NCI-H524 (cell line): ENCODE measurements around the gene CFH.
"Not testable (repeated sequence)": the region's sequence is repeated elsewhere in the genome, so short reads cannot be mapped to it uniquely, and the experiment has no call there.

ENCODE experiments used
- DNase-seq, 2 experiments: peaks; one replicate each; lab custom pipeline; 2025; lab: John Stamatoyannopoulos, UW

The CFH gene

DNA sequence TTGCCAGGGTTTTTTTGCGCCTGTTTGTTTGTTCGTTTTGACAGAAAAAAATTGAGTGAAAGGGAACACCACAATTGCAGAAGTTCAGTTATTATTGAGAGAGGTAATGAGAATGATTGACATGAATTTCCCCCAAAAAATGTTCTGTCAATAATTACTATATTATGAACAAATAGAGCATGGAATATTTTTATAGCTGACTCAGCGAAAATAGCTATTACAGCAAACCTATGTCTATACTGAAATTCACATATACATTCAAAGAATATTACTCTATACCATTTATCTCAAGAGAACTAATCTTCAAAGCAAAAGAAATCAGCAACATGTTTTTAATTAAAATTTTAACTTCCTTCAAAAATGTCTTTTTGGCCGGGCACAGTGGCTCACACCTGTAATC, 118.0 kb downstream of the CFH start:
- not testable (repeated sequence) for DNase-seq

DNA sequence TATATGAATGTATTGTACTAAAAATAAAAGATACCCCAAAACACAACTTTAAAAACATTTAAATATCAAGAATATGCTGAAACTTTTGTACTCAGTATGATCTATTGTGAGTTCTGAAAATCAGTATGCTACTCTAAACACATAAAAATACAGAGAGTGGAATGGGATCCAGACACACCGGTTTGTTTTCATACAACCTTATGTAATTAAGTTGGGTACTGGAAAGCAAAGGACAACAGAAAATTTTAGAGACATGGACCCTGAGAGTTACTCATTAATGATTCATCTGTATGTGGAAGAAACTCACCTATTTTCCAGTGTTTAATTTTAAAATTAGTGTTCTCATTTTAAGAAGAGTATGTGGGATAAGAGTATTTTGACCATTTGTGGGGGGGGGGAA, 121.9 kb downstream of the CFH start:
- no peak for DNase-seq

DNA sequence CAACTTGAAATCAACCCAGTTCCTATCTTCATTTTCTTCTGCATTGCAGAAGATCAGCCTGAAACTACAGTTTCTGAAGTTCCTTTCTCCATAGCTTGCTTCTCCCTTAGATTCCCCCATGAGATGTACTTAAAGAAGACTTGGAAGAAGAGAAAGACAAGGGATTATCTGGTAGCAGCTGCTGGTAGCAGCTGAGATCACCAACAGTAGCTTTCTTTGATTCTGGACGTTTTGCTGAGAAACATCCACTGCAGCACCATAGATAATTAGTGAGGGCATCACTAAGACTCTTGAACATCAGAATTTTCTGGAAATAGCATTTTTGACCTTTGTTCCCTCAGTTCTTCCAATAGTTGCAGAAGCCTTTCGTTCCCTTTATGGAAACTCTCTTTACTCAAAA, 122.3 kb downstream of the CFH start:
- DNase-seq = no peak

DNA sequence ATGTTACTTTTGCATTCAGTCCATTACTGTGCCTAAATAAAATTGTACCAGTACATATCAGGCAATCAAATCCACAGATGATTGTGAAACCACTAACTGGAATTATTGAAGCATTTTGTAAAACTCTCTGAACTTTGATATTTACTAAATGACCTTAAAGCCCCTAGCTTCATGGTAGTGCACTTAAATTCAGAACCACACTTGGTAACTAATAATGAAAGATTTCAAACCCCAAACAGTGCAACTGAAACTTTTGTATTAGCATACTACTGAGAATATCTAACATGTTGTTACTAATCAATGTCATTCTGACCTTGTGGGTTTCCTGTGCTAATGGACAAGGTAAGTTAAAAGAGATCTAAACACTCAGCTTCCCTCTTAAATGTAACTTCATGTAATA, 122.8 kb downstream of the CFH start, which contains the start of gene CFHR3:
Gene CFHR3, plus strand, starts transcription at position 238 of the 400 bp plus-strand sequence. Its CDS starts 47 bp downstream, at position 285.
- no peak for DNase-seq

DNA sequence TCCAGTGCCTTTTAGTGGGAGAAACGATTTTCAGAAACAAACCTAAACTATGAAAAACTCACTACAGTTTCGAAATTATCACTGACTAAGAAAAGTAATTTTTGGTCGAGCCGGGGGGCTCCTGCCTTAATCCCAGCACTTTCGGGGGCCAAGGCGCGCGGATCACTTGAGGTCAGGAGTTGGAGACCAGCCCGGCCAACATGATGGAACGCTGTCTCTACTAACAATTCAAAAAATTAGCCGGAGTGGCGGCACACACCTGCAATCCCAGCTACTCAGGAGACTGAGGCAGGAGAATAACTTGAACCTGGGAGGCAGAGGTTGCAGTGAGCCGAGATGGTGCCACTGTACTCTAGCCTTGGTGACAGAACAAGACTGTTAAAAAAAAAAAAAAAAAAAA, 125.8 kb downstream of the CFH start:
- no peak for DNase-seq

DNA sequence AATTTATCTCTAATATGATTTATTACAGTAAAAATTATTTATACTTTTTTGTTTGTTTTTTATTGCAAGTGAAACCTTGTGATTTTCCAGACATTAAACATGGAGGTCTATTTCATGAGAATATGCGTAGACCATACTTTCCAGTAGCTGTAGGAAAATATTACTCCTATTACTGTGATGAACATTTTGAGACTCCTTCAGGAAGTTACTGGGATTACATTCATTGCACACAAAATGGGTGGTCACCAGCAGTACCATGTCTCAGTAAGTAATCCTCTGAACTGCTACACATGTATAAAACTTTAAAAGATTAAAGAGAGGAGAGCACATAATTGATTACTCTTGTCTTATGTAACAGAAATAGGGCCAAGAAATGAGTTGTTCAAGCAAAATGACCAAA, 127.2 kb downstream of the CFH start:
- DNase-seq = no peak

DNA sequence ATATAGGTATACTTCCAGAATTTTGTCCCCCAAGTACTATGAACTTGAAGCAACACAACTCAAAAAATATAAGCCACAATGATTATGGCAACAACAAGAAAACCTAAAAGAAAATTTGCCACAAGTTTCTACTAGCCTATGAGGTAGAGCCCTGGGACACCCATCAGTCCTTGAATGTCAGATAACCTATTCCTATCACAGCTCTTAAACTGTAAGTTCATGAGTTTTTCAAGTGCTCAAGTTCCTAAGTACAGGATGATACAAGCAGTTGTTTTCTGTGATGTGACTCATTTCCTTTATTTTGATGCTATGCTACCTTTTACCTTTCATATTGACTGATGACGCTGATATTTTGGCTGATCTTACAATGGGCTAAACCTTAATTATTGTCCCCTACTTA, 139.4 kb downstream of the CFH start:
- not testable (repeated sequence) for DNase-seq

DNA sequence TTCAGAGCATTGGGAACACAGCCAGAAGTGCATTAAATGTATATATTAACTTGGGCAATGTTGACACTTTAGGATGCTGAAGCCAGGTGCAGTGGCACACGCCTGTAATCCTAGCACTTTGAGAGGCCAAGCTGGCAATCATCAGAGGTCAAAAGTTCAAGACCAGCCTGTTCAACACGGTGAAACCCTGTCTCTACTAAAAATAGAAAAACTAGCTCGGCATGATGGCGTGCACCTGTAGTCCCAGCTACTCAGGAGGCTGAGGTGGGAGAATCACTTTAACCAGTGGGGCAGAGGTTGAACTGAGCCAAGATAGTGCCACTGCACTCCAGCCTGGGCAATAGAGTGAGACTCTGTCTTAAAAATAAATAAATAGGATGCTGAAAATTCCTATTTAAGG, 142.3 kb downstream of the CFH start:
- peak in 1 of 2 experiments; percentile 2 for DNase-seq
